Spleen (tissue), 11 donors: ENCODE results near the gene ACLY. TPM values are rescaled to one million over a fixed set of nuclear protein-coding genes. Genes with fewer than 3 reads are reported as not detected.

Experiments used
- DNase-seq: peaks from one replicate; pipeline ENCODE4 v3.0.0-alpha.2; 2020
- H3K27ac ChIP-seq, 8 donors: fragments of 200-600 bp; sonication (generic) in 7 of 8; 1 replicate in 4 of 8; 2 replicates in 4 of 8; pipeline versions ENCODE4 v1.5.0 to v1.8.0; 2016 to 2021; ENCODE audit warnings: inconsistent platforms in 4 of 8, mild to moderate bottlenecking in 4 of 8, moderate library complexity in 1 of 8
- H3K27me3 ChIP-seq, 7 donors: fragments of 200-600 bp; sonication (generic) in 6 of 7; replicated peaks in 1 of 7; 1 replicate in 4 of 7; 2 replicates in 3 of 7; pipeline versions ENCODE4 v1.5.0 to v1.8.0; 2016 to 2021; ENCODE audit warnings: inconsistent platforms in 3 of 7, mild to moderate bottlenecking in 1 of 7
- H3K36me3 ChIP-seq, 6 donors: fragments of 200-600 bp; sonication (generic) in 5 of 6; 1 replicate in 4 of 6; 2 replicates in 2 of 6; pipeline versions ENCODE4 v1.5.0 to v1.8.0; 2016 to 2021; ENCODE audit warnings: inconsistent platforms in 2 of 6
- H3K4me1 ChIP-seq, 6 donors: fragments of 200-600 bp; sonication (generic) in 5 of 6; 1 replicate in 3 of 6; 2 replicates in 3 of 6; pipeline versions ENCODE4 v1.5.0 to v1.8.0; 2016 to 2021; ENCODE audit warnings: inconsistent platforms in 3 of 6
- H3K4me3 ChIP-seq, 8 donors: fragments of 200-600 bp; sonication (generic) in 7 of 8; 1 replicate in 4 of 8; 2 replicates in 4 of 8; pipeline versions ENCODE4 v1.5.0 to v1.8.0; 2016 to 2021; ENCODE audit warnings: inconsistent platforms in 4 of 8, mild to moderate bottlenecking in 4 of 8, moderate library complexity in 2 of 8
- H3K9me3 ChIP-seq, 8 donors: fragments of 200-600 bp; sonication (generic) in 7 of 8; 1 replicate in 4 of 8; 2 replicates in 4 of 8; pipeline versions ENCODE4 v1.5.0 to v1.8.0; 2016 to 2021; ENCODE audit warnings: inconsistent platforms in 4 of 8
- CTCF ChIP-seq, 11 experiments: fragments of 200-600 bp in 7 of 11; fragments of 450-650 bp in 4 of 11; sonication (generic) in 4 of 11; IDR thresholded peaks in 8 of 11; conservative IDR thresholded peaks in 3 of 11; 1 replicate in 7 of 11; 2 replicates in 4 of 11; pipeline versions ENCODE4 v1.4.0 to v1.8.0; 2016 to 2021; ENCODE audit warnings: antibody characterized with exemption in 11 of 11, inconsistent platforms in 4 of 11, mild to moderate bottlenecking in 1 of 11
- POLR2A ChIP-seq, 3 donors: fragments of 450-650 bp; IDR thresholded peaks; one replicate each; pipeline ENCODE4 v1.5.1; 2017; ENCODE audit warnings: antibody characterized with exemption in 3 of 3, mild to moderate bottlenecking in 1 of 3
- POLR2AphosphoS5 ChIP-seq, 3 donors: sonication (generic); formaldehyde crosslinking; IDR thresholded peaks; one replicate each; pipeline ENCODE4 v1.5.1; 2017; ENCODE audit warnings: antibody characterized with exemption in 3 of 3
- WGBS, 5 donors: extraction: QIAGEN DNeasy Blood & Tissue Kit in 3 of 5; methylation state at CpG; one replicate each; pipeline versions ENCODE4 v1.1.5 to v1.1.7; 2013 to 2018; 5-methylcytosine and 5-hydroxymethylcytosine counted together
- intact Hi-C: fragments of 100-400 bp; cut with DNase I; formaldehyde crosslinking; loops from one replicate; pipeline ENCODE4 v1.15.0; 2023; ENCODE audit warnings: low total_unique reads
- polyA plus RNA-seq, 3 donors: library from polyadenylated mRNA; stranded (reverse); fragments of 200-250 nt; gene quantifications; one replicate each; pipeline ENCODE4 v1.2.1, GENCODE V29; 2013
- total RNA-seq, 7 donors: library from RNA; depleted of rRNA in 3 of 7; stranded (reverse); fragments of >200 nt in 3 of 7; fragmentation: NEBNext Ultra II Directional in 4 of 7; extraction: Animal tissue kit (Norgen Biotek cat#: 25700) in 4 of 7; gene quantifications; one replicate each; pipeline versions ENCODE4 v1.1.0 to v1.2.1, GENCODE V29; 2016 to 2021
- donor health status: healthy with polysubstance abuse.
- donor health status: DM: no; HTN: no; CAD: no; lungs with moderate emphysema.
- donor health status: DM: no; HTN: no; CAD: no.
- donor health status: Bipolar disorder and iron deficiency.
- donor health status: healthy.
- donor health status: DM: no; HTN: no; CAD: no.
- donor health status: DM: yes; HTN: yes; CAD: no.

The ACLY gene
- total and polyA plus RNA-seq, 10 donors = 17.7 to 112 (median 80.2) TPM

- Histone ChIP-seq H3K4me3 (peak within 1 kb of the TSS; percentile 75 to 95 (median 88)), H3K9me3 (no peaks in the 10 kb centered on the region), H3K4me1 (peaks cover 13 to 69% (median 54%) of the 10 kb centered on the region in 6 donors), H3K27ac (peak within 1 kb of the TSS; percentile 81 to 93 (median 90)), H3K36me3 (peaks cover 0 to 36% (median 12%) of the 10 kb centered on the region in 6 donors), H3K27me3 (no peaks in the 10 kb centered on the region)
- TF ChIP-seq POLR2A (IDR thresholded peaks at IDR 0.05) = peak in 2 of 3 donors; percentile 27 to 59
- peak in 4 of 11 experiments; percentile 6 to 49 (median 36) for TF ChIP-seq CTCF (IDR thresholded peaks at IDR 0.05 in 8 of 11, conservative IDR thresholded peaks at IDR 0.05 in 3 of 11)
- TF ChIP-seq POLR2AphosphoS5 (IDR thresholded peaks at IDR 0.05) = peak; percentile 90 to 94 (median 93)
- DNase-seq = peak; percentile 96
- intact Hi-C loops = loop anchor here (10.0 kb wide), 1 partner anchor 48 kb away; the partner anchor contains the start of gene DNAJC7
- WGBS, 5 donors = 0 to 1% (median 0%) methylated on average over 33 to 71 of the region's 71 CpGs
These were observed 47.9 kb upstream of the ACLY start, which contains the start of gene CNP for GRCh38 chr17:41966463-41967140. TSS of gene CNP (plus strand) at chr17:41966795. CDS start at chr17:41966885, 90 bp downstream.

GRCh38 chr17:41965694-41966462 is 47.1 kb upstream of the ACLY start:
- TF ChIP-seq POLR2AphosphoS5 (IDR thresholded peaks at IDR 0.05) (peak in 1 of 3 donors; percentile 51), POLR2A (IDR thresholded peaks at IDR 0.05) (no peak), CTCF (IDR thresholded peaks at IDR 0.05 in 8 of 11, conservative IDR thresholded peaks at IDR 0.05 in 3 of 11) (peak in 1 of 11 experiments; percentile 6)
- 4 to 9% (median 6%) methylated on average over 17 to 18 of the region's 18 CpGs for WGBS, 5 donors
- Histone ChIP-seq H3K4me3 (peak overlapping the region; percentile 75 to 95 (median 88)), H3K27ac (peak overlapping the region; percentile 81 to 93 (median 90)), H3K9me3 (no peaks in the 10 kb centered on the region), H3K36me3 (peaks cover 0 to 29% (median 11%) of the 10 kb centered on the region in 6 donors), H3K27me3 (no peaks in the 10 kb centered on the region), H3K4me1 (peaks cover 12 to 65% (median 50%) of the 10 kb centered on the region in 6 donors)
- intact Hi-C loops = loop anchor here (10.0 kb wide), 1 partner anchor 49 kb away; the partner anchor contains the start of gene DNAJC7
- DNase-seq = peak; percentile 86

GRCh38 chr17:41962768-41963434 is 44.1 kb upstream of the ACLY start:
- Histone ChIP-seq H3K27me3 (no peaks in the 10 kb centered on the region), H3K4me1 (peaks cover 8 to 44% (median 34%) of the 10 kb centered on the region in 6 donors), H3K27ac (no peak overlapping the region), H3K9me3 (no peaks in the 10 kb centered on the region), H3K36me3 (peaks cover 0 to under 1% (median 0%) of the 10 kb centered on the region in 6 donors), H3K4me3 (no peak overlapping the region)
- DNase-seq = peak; percentile 89
- whole genome bisulfite sequencing, 5 donors = 21 to 29% (median 22%) methylated on average over 8 to 9 of the region's 9 CpGs
- TF ChIP-seq POLR2A (IDR thresholded peaks at IDR 0.05) (no peak), POLR2AphosphoS5 (IDR thresholded peaks at IDR 0.05) (peak in 2 of 3 donors; percentile 6 to 37), CTCF (IDR thresholded peaks at IDR 0.05 in 8 of 11, conservative IDR thresholded peaks at IDR 0.05 in 3 of 11) (peak; percentile 68 to 95 (median 86))
- intact Hi-C loops = loop anchor here (5.0 to 10.0 kb wide), 2 partner anchors 52 to 154 kb away; partner anchors contain the start of gene DNAJC7
